ENCODE results near the gene AKAP12.

The AKAP12 gene

GRCh38 chr6:151321438-151321837 lies 81.7 kb downstream of the AKAP12 start:
- peaks cover 57% of the 10 kb centered on the region for H3K27me3 Mint-ChIP-seq
- CTCF ChIA-PET, result interaction anchor here (0.9 to 1.5 kb wide), 4 partner anchors 15 to 430 kb away, joined by 3 to 8 read pairs (median 4); no protein-coding TSS in a partner anchor
- H3K9me3 Mint-ChIP-seq, result peaks cover under 1% of the 10 kb centered on the region
- H3K4me1 Mint-ChIP-seq, result peaks cover 26% of the 10 kb centered on the region
- H3K27ac Mint-ChIP-seq, result no peak overlapping the region
- DNase-seq, result no peak
- no peaks in the 10 kb centered on the region for H3K36me3 Mint-ChIP-seq
- H3K4me3 Mint-ChIP-seq, result no peak overlapping the region

GRCh38 chr6:151322570-151322969 lies 82.8 kb downstream of the AKAP12 start:
- no peak overlapping the region for H3K4me3 Mint-ChIP-seq
- peaks cover 66% of the 10 kb centered on the region for H3K27me3 Mint-ChIP-seq
- DNase-seq, result no peak
- H3K4me1 Mint-ChIP-seq, result peaks cover 26% of the 10 kb centered on the region
- no peaks in the 10 kb centered on the region for H3K36me3 Mint-ChIP-seq
- CTCF ChIA-PET, result interaction anchor here (6.1 to 6.6 kb wide), 2 partner anchors 306 to 431 kb away, joined by 166 to 196 read pairs; no protein-coding TSS in a partner anchor
- H3K9me3 Mint-ChIP-seq, result no peaks in the 10 kb centered on the region
- H3K27ac Mint-ChIP-seq, result no peak overlapping the region

- no peak overlapping the region for H3K27ac Mint-ChIP-seq
- peaks cover 26% of the 10 kb centered on the region for H3K4me1 Mint-ChIP-seq
- DNase-seq, result peak; percentile 80
- no peaks in the 10 kb centered on the region for H3K9me3 Mint-ChIP-seq
- H3K4me3 Mint-ChIP-seq, result no peak overlapping the region
- no peaks in the 10 kb centered on the region for H3K36me3 Mint-ChIP-seq
- CTCF ChIA-PET, result interaction anchor here (0.6 to 6.6 kb wide), 49 partner anchors 9 to 509 kb away, joined by 3 to 196 read pairs (median 4); partner anchors contain the start of gene AKAP12
- H3K27me3 Mint-ChIP-seq, result peaks cover 72% of the 10 kb centered on the region
Observed at GRCh38 chr6:151323791-151324487, 84.2 kb downstream of the AKAP12 start.

- CTCF ChIA-PET, result interaction anchor here (0.6 to 6.6 kb wide), 53 partner anchors 10 to 510 kb away, joined by 3 to 196 read pairs (median 4); partner anchors contain the start of gene AKAP12
- no peak overlapping the region for H3K4me3 Mint-ChIP-seq
- peaks cover 75% of the 10 kb centered on the region for H3K27me3 Mint-ChIP-seq
- no peak for DNase-seq
- no peaks in the 10 kb centered on the region for H3K9me3 Mint-ChIP-seq
- no peak overlapping the region for H3K27ac Mint-ChIP-seq
- H3K36me3 Mint-ChIP-seq, result no peaks in the 10 kb centered on the region
- H3K4me1 Mint-ChIP-seq, result peaks cover 26% of the 10 kb centered on the region
Observed at GRCh38 chr6:151324488-151324825, 84.7 kb downstream of the AKAP12 start.

GRCh38 chr6:151325075-151326050 lies 85.6 kb downstream of the AKAP12 start:
- H3K36me3 Mint-ChIP-seq, result no peaks in the 10 kb centered on the region
- H3K9me3 Mint-ChIP-seq, result no peaks in the 10 kb centered on the region
- peaks cover 26% of the 10 kb centered on the region for H3K4me1 Mint-ChIP-seq
- H3K4me3 Mint-ChIP-seq, result peak overlapping the region; percentile 42
- H3K27ac Mint-ChIP-seq, result no peak overlapping the region
- peak; percentile 37 for DNase-seq
- peaks cover 72% of the 10 kb centered on the region for H3K27me3 Mint-ChIP-seq
- CTCF ChIA-PET, result interaction anchor here (0.6 to 6.6 kb wide), 43 partner anchors 9 to 509 kb away, joined by 3 to 196 read pairs (median 4); partner anchors contain the start of gene AKAP12

- CTCF ChIA-PET, result interaction anchor here (0.8 to 6.6 kb wide), 5 partner anchors 9 to 435 kb away, joined by 3 to 196 read pairs (median 45); no protein-coding TSS in a partner anchor
- no peaks in the 10 kb centered on the region for H3K36me3 Mint-ChIP-seq
- no peak for DNase-seq
- H3K4me3 Mint-ChIP-seq, result peak overlapping the region; percentile 42
- H3K4me1 Mint-ChIP-seq, result peaks cover 26% of the 10 kb centered on the region
- peaks cover 68% of the 10 kb centered on the region for H3K27me3 Mint-ChIP-seq
- H3K27ac Mint-ChIP-seq, result no peak overlapping the region
- no peaks in the 10 kb centered on the region for H3K9me3 Mint-ChIP-seq
Observed at GRCh38 chr6:151326116-151326825, 86.5 kb downstream of the AKAP12 start.

GRCh38 chr6:151327101-151327500 lies 87.3 kb downstream of the AKAP12 start:
- no peaks in the 10 kb centered on the region for H3K36me3 Mint-ChIP-seq
- H3K4me1 Mint-ChIP-seq, result peaks cover 26% of the 10 kb centered on the region
- CTCF ChIA-PET, result interaction anchor here (4.2 to 6.6 kb wide), 3 partner anchors 8 to 436 kb away, joined by 45 to 196 read pairs (median 166); no protein-coding TSS in a partner anchor
- peaks cover 68% of the 10 kb centered on the region for H3K27me3 Mint-ChIP-seq
- no peak overlapping the region for H3K4me3 Mint-ChIP-seq
- H3K9me3 Mint-ChIP-seq, result no peaks in the 10 kb centered on the region
- DNase-seq, result no peak
- H3K27ac Mint-ChIP-seq, result no peak overlapping the region

- peaks cover 12% of the 10 kb centered on the region for H3K4me1 Mint-ChIP-seq
- no peak overlapping the region for H3K27ac Mint-ChIP-seq
- CTCF ChIA-PET, result interaction anchor here (0.9 to 2.5 kb wide), 2 partner anchors 343 to 439 kb away, joined by 3 to 9 read pairs; no protein-coding TSS in a partner anchor
- no peak for DNase-seq
- no peaks in the 10 kb centered on the region for H3K9me3 Mint-ChIP-seq
- H3K27me3 Mint-ChIP-seq, result peaks cover 50% of the 10 kb centered on the region
- H3K4me3 Mint-ChIP-seq, result no peak overlapping the region
- H3K36me3 Mint-ChIP-seq, result no peaks in the 10 kb centered on the region
Observed at GRCh38 chr6:151330130-151330696, 90.4 kb downstream of the AKAP12 start.

- DNase-seq, result no peak
- CTCF ChIA-PET, result interaction anchor here (0.5 to 4.7 kb wide), 10 partner anchors 11 to 519 kb away, joined by 3 to 45 read pairs (median 4); no protein-coding TSS in a partner anchor
- Mint-ChIP-seq H3K4me1 (peaks cover 3% of the 10 kb centered on the region), H3K36me3 (no peaks in the 10 kb centered on the region), H3K4me3 (no peak overlapping the region), H3K27ac (no peak overlapping the region), H3K9me3 (peaks cover 3% of the 10 kb centered on the region), H3K27me3 (peaks cover 13% of the 10 kb centered on the region)
Observed at GRCh38 chr6:151335930-151336329, 96.2 kb downstream of the AKAP12 start.

- DNase-seq, result no peak
- H3K4me1 Mint-ChIP-seq, result peaks cover 3% of the 10 kb centered on the region
- no peak overlapping the region for H3K27ac Mint-ChIP-seq
- H3K9me3 Mint-ChIP-seq, result peaks cover 3% of the 10 kb centered on the region
- peaks cover 7% of the 10 kb centered on the region for H3K27me3 Mint-ChIP-seq
- H3K4me3 Mint-ChIP-seq, result no peak overlapping the region
- no peaks in the 10 kb centered on the region for H3K36me3 Mint-ChIP-seq
- CTCF ChIA-PET, result interaction anchor here (1.3 to 2.2 kb wide), 2 partner anchors 14 to 447 kb away, joined by 6 to 7 read pairs; no protein-coding TSS in a partner anchor
Observed at GRCh38 chr6:151338651-151339200, 99.0 kb downstream of the AKAP12 start.

GRCh38 chr6:151339369-151339768 lies 99.6 kb downstream of the AKAP12 start:
- H3K9me3 Mint-ChIP-seq, result peaks cover 3% of the 10 kb centered on the region
- no peak overlapping the region for H3K27ac Mint-ChIP-seq
- DNase-seq, result no peak
- no peaks in the 10 kb centered on the region for H3K36me3 Mint-ChIP-seq
- H3K27me3 Mint-ChIP-seq, result peaks cover 4% of the 10 kb centered on the region
- CTCF ChIA-PET, result interaction anchor here (0.6 to 2.2 kb wide), 2 partner anchors 14 to 447 kb away, joined by 3 to 7 read pairs; no protein-coding TSS in a partner anchor
- H3K4me3 Mint-ChIP-seq, result no peak overlapping the region
- H3K4me1 Mint-ChIP-seq, result peaks cover 3% of the 10 kb centered on the region

GRCh38 chr6:151340219-151340978 lies 100.6 kb downstream of the AKAP12 start:
- Mint-ChIP-seq H3K4me3 (no peak overlapping the region), H3K4me1 (no peaks in the 10 kb centered on the region), H3K36me3 (no peaks in the 10 kb centered on the region), H3K27me3 (peaks cover 4% of the 10 kb centered on the region), H3K27ac (no peak overlapping the region), H3K9me3 (peaks cover 3% of the 10 kb centered on the region)
- no peak for DNase-seq
- CTCF ChIA-PET, result interaction anchor here (0.6 to 2.2 kb wide), 2 partner anchors 9 to 15 kb away, joined by 3 to 7 read pairs; no protein-coding TSS in a partner anchor

All from activated naive CD4-positive, alpha-beta T cell treated with anti-CD3 and anti-CD28 coated beads, Interleukin-2, amount 10 ng/mL, durations not matched to agents 7 days and 5 days (primary cell).